RWPE2 (cell line): Measurements from ENCODE around the gene ARMH1.
"Not testable (repeated sequence)": the region's sequence is repeated elsewhere in the genome, so short reads cannot be mapped to it uniquely, and the experiment has no call there.

Source experiments
- ATAC-seq: fragments of 200-7000 bp; cut with Tn5 transposase; 3 replicates; pipeline ENCODE4 v1.9.1; 2021; ENCODE audit warnings: low read depth
- DNase-seq: peaks from one replicate; pipeline ENCODE4 v3.0.0-alpha.2; 2020; ENCODE audit warnings: low spot score
- H3K27ac ChIP-seq: fragments of 450-650 bp; 2 replicates; pipeline ENCODE4 v1.5.1; 2017; ENCODE audit warnings: mild to moderate bottlenecking; ENCODE audit not compliant: poor library complexity, severe bottlenecking
- H3K27me3 ChIP-seq: fragments of 250-450 bp; sonication (Bioruptor Pico); 2 replicates; pipeline ENCODE4 v1.5.1; 2021; ENCODE audit warnings: mild to moderate bottlenecking, moderate library complexity; ENCODE audit not compliant: insufficient read depth, poor library complexity, severe bottlenecking
- H3K36me3 ChIP-seq: fragments of 250-450 bp; sonication (Bioruptor Pico); 2 replicates; pipeline ENCODE4 v1.5.1; 2020; ENCODE audit warnings: low read depth, mild to moderate bottlenecking, moderate library complexity
- H3K4me1 ChIP-seq: fragments of 250-450 bp; sonication (Bioruptor Pico); 2 replicates; pipeline ENCODE4 v1.5.1; 2021; ENCODE audit warnings: mild to moderate bottlenecking, moderate library complexity; ENCODE audit not compliant: insufficient read depth, poor library complexity, severe bottlenecking
- H3K4me3 ChIP-seq: fragments of 250-450 bp; sonication (Bioruptor Pico); 2 replicates; pipeline ENCODE4 v1.5.1; 2021; ENCODE audit warnings: mild to moderate bottlenecking, moderate library complexity; ENCODE audit not compliant: severe bottlenecking
- H3K9me3 ChIP-seq: fragments of 250-450 bp; sonication (Bioruptor Pico); 2 replicates; pipeline ENCODE4 v1.5.1; 2021; ENCODE audit warnings: mild to moderate bottlenecking, moderate library complexity; ENCODE audit not compliant: severe bottlenecking
- CTCF ChIP-seq: fragments of 450-650 bp; IDR thresholded peaks from one replicate; pipeline ENCODE4 v1.5.1; 2017; ENCODE audit warnings: mild to moderate bottlenecking, moderate library complexity; ENCODE audit not compliant: poor library complexity, severe bottlenecking

The ARMH1 gene

GRCh38 chr1:44747878-44748277, 73.4 kb downstream of the ARMH1 start:
- no peak for ATAC-seq
- no peak for DNase-seq
- Histone ChIP-seq H3K4me3 (no peak overlapping the region), H3K9me3 (no peaks in the 10 kb centered on the region), H3K4me1 (no peaks in the 10 kb centered on the region), H3K36me3 (peaks cover 89% of the 10 kb centered on the region), H3K27me3 (no peaks in the 10 kb centered on the region), H3K27ac (no peak overlapping the region)
- TF ChIP-seq CTCF, result no peak

GRCh38 chr1:44757420-44757819, 82.9 kb downstream of the ARMH1 start:
- no peak for ATAC-seq
- no peak for DNase-seq
- Histone ChIP-seq H3K4me3 (no peak overlapping the region), H3K36me3 (peaks cover 97% of the 10 kb centered on the region), H3K27me3 (no peaks in the 10 kb centered on the region), H3K4me1 (no peaks in the 10 kb centered on the region), H3K27ac (no peak overlapping the region), H3K9me3 (no peaks in the 10 kb centered on the region)
- TF ChIP-seq CTCF, result no peak

GRCh38 chr1:44759077-44759476, 84.6 kb downstream of the ARMH1 start:
- no peak for TF ChIP-seq CTCF
- no peak for DNase-seq
- no peak for ATAC-seq
- H3K27me3 ChIP-seq, result no peaks in the 10 kb centered on the region
- no peak overlapping the region for H3K4me3 ChIP-seq
- H3K4me1 ChIP-seq, result no peaks in the 10 kb centered on the region
- no peaks in the 10 kb centered on the region for H3K9me3 ChIP-seq
- H3K27ac ChIP-seq, result no peak overlapping the region
- peaks cover 100% of the 10 kb centered on the region for H3K36me3 ChIP-seq

DNA sequence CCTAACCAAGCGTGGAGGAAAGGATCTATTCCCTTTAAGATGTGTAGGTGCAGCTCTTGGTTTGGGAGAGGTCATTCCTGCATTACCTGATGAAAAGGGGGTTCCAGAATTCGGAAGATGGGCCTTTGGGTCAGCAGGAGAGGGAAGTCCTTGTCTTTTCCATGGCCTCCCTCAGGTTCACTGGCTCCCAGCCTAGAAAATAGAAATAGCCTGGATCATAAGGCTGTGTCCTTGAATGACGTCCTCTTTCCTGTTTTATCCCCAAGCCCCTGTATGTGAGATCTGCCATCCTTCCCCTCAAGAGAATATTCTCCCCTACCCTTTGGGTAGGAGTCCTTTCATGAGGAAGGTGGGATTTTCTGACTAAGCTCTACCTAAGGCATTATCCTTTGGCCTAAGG, 86.4 kb downstream of the ARMH1 start:
- no peak for TF ChIP-seq CTCF
- Histone ChIP-seq H3K36me3 (peaks cover 100% of the 10 kb centered on the region), H3K4me1 (no peaks in the 10 kb centered on the region), H3K4me3 (no peak overlapping the region), H3K9me3 (no peaks in the 10 kb centered on the region), H3K27me3 (no peaks in the 10 kb centered on the region), H3K27ac (no peak overlapping the region)
- ATAC-seq (no peak), DNase-seq (no peak)

DNA sequence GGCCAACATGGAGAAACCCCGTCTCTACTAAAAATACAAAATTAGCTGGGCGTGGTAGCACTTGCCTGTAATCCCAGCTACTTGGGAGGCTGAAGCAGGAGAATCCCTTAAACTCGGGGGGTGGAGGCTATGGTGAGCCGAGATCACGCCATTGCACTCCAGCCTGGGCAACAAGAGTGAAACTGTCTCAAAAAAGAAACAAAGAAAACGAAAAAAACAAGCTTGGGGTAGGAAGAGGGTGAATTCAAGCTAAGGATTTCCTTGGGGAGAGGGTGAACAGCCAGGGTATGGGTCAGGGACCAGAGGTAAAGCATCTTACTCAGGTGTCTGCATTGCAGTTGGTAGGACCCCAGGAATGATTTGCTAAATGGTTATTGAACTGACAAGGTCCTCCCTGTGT, 91.9 kb downstream of the ARMH1 start:
- H3K27ac ChIP-seq, ATAC-seq, DNase-seq, H3K4me1 ChIP-seq, H3K4me3 ChIP-seq, H3K27me3 ChIP-seq, H3K9me3 ChIP-seq: not testable (repeated sequence)
- H3K36me3 ChIP-seq, result peaks cover 66% of the 10 kb centered on the region
